GM12873 (cell line): Measurements from ENCODE around the gene GNG7.

Experiments
- CTCF ChIP-seq: IDR thresholded peaks from 2 replicates; pipeline ENCODE4 v1.5.1; 2012; ENCODE audit warnings: low read depth, mild to moderate bottlenecking, moderate library complexity, low read length, control low read depth; ENCODE audit not compliant: insufficient read depth; ENCODE audit errors: missing control alignments

The GNG7 gene

GRCh38 chr19:2494084-2494446 lies 208.4 kb downstream of the GNG7 start:
- no peak for TF ChIP-seq CTCF

GRCh38 chr19:2492870-2493269 lies 209.6 kb downstream of the GNG7 start:
- no peak for TF ChIP-seq CTCF

- TF ChIP-seq CTCF = no peak
These were observed 211.2 kb downstream of the GNG7 start for GRCh38 chr19:2491130-2491801.

GRCh38 chr19:2490659-2491058 lies 211.8 kb downstream of the GNG7 start:
- no peak for TF ChIP-seq CTCF

GRCh38 chr19:2488942-2489731 lies 213.4 kb downstream of the GNG7 start:
- TF ChIP-seq CTCF = peak; percentile 3

- TF ChIP-seq CTCF = no peak
These were observed 214.0 kb downstream of the GNG7 start for GRCh38 chr19:2488405-2488941.

GRCh38 chr19:2487842-2488241 lies 214.7 kb downstream of the GNG7 start:
- TF ChIP-seq CTCF = no peak
